GM21723 (cell line): Measurements from ENCODE around the gene ECPAS.
"Not testable (repeated sequence)": the region's sequence is repeated elsewhere in the genome, so short reads cannot be mapped to it uniquely, and the experiment has no call there.

Experiments
- ATAC-seq: cut with Tn5 transposase; IDR thresholded peaks from one replicate; pipeline ENCODE4 v1.9.1; 2021; ENCODE audit warnings: mild to moderate bottlenecking, moderate library complexity; ENCODE audit not compliant: unreplicated experiment

Gene ECPAS

DNA sequence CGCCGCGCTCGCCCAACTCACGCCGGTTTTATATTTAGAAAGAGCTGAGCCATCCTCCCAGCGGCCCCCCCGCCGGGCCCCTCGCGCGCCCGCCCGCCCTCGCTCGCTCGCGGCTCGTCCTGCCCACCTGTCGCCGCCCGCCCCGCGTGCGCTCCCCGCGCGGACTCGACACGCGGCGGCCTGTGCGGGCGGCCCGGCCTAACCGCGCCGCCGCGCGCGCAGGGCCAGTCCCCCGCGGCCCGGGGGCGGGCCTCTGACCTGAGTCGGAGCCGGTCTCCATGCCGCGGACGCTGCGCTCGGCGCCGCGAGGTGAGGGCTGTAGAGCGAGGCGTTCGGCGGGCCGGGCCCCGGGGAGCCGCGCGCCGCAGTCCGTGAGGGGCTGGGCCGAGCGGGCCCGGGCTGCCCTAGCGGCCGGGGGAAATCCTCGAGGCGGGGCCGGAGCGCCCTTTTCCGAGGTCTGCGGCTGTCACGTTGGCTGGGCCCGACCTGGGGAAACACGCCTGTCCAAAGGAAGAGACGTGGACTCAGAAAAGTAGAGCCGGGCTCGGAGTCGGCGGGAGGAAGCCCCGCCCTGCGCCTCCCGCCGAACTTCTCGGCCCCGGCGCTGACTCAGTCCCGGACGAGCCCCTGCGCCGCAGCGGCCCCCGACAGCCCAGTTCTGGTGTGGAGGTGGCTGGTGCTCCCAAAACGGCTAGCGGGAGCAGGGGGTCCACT is at the start of gene ECPAS:
ECPAS (minus strand) TSS at position 526 of the 714 bp plus-strand sequence. CDS start 11,465 bp downstream, outside the sequence.
- peak; percentile 59 for ATAC-seq

- ATAC-seq = no peak
Observed at GRCh38 chr9:111533099-111533790, 49.1 kb upstream of the ECPAS start.

DNA sequence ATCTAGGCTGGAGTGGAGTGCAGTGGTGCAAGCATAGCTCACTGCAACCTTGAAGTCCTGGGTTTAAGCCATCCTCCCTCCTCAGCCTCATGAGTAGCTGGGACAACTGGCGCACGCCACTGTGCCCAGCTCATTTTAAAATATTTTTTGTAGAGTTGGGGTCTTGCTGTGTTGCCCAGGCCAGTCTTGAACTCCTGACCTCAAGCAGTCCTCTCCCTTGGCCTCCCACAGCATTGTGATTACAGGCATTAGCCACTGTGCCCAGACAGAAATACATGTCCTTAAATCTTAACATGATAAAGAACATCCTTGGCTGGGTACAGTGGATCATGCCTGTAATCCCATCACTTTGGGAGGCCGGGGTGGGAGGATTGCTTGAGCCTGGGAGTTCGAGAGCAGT is 47.5 kb upstream of the ECPAS start:
- no peak for ATAC-seq

GRCh38 chr9:111529787-111530186 is 45.6 kb upstream of the ECPAS start:
- no peak for ATAC-seq

DNA sequence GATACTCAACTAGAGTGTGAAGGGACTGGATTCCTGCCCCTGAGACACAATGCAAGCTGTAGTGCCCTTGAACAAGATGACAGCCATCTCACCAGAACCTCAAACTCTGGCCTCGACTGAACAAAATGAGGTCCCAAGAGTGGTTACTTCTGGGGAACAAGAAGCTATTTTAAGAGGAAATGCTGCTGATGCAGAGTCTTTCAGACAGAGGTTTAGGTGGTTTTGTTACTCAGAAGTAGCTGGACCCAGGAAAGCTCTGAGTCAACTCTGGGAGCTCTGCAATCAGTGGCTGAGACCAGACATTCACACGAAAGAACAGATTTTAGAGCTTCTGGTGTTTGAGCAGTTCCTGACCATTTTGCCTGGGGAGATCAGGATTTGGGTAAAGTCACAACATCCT is 43.2 kb upstream of the ECPAS start:
- no peak for ATAC-seq

GRCh38 chr9:111525056-111525977 is 41.1 kb upstream of the ECPAS start, which contains the start of gene ZNF483:
Gene ZNF483 (plus strand): TSS chr9:111525179. CDS start chr9:111527396, 2,217 bp downstream.
- peak; percentile 70 for ATAC-seq

- no peak for ATAC-seq
Observed at GRCh38 chr9:111524731-111525055, 40.5 kb upstream of the ECPAS start.

DNA sequence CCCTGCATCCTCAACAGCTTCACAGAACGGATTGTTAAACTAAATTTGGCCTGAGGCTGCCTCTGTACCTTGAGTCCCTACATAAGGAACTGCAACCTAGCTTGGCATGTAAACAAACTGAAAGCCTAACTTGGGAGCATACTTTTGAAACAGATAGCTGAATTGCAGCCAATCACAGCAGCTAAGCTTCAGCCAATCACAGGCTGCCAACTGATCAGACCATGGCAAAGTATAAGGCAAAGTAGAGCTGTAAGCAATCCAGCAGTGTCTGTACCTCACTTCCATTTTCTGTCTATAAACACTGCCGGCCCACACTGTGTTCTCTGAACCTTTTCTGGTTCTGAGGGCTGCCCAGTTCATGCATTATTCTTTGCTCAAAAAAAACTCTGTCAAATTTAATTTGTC is 31.9 kb upstream of the ECPAS start:
- no peak for ATAC-seq

DNA sequence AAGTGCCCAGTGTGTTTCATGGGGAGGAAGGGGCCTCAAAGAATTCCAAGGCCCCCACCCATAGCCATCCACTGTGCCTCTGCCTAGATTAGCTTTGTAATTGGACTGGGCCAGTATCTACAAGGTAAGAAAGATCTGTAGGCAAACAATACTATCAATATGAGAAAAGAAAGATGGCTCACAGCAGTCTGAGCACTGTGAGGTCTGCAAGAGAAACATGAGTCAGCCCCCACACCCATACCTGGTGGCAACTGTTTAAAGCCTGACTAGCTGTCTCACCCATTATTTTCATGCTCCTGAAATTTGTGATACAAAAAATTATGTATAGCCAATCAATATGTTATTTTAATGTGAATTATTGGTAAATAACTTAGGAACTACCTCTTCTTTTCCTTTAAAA is 30.8 kb upstream of the ECPAS start:
- ATAC-seq = no peak

DNA sequence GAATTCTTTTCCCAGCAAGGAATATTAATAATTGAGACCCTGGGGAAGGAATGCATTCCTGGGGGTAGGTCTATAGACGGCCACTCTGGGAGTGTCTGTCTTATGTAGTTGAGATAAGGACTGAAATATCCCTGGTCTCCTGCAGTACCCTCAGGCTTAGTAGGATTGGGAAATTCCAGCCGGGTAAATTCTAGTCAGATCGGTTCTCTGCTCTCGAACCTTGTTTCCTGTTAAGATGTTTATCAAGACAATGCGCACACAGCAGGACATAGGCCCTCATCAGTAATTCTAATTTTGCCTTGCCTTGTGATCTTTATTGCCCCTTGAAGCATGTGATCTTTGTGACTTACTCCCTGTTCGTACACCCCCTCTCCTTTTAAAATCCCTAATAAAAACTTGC is 27.4 kb upstream of the ECPAS start:
- ATAC-seq = not testable (repeated sequence)

DNA sequence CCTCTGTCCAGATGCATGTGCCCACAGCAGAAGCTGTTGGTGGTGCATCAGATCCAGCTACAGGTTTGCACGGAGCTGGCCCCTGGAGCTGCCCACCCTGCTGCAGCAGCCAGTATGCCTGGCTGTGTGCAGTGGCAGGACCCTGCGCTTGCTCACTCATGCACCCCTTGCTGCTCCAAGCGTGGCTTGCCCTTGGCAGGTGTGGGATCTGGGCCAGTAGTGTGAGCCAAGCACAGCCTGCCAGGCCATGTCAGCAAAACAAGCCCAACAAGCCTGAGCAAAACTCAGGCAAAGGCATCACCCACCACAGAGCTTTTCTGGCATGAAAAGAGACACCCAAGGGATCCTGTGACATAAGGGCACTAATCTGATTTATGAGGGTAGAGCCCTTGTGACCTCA is 18.3 kb upstream of the ECPAS start:
- ATAC-seq = no peak

DNA sequence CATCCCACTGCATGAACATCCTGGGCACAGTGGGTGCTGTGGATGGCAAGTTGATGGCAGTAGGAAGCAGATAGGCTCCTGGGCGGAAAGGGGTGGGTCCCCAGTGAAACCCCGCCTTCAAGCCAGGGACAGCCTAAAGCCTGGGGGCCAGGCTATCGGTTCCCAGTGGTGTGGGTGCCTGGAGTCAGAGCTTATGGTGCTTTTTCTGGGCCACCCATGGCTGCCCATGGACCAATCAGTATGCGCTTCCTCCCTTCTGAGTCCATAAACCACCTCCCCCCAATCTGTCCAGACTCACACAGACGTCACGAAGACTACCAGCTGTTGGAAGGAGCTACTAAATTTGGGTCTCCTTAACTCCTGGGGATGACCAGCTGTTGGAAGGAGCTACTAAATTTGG is 17.5 kb upstream of the ECPAS start:
- ATAC-seq = no peak

DNA sequence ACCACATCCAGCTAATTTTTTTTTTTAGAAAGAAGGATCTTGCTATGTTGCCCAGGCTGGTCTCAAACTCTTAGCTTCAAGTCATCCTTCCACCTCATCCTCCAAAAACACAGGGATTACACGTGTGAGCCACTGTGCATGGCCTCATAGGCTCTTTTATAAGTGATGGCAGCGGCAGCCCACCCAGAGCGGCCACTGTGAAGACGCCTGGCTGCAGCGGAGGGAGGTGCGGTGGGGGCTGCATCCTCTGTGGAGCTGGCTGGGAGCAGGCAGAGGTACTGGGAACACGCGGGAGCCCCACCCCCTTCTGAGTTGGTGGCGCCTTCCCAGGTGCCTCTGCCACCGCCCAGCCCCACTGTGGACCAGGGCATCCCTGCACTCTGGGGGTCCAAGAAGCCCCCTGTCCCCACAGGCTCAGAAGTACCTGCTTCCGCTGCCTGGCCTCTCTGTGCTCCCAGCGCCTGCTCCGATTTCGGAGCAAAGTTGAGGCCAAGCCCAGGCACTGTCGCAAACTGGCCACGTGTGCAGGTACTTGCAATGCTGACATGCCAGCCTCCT is 16.9 kb upstream of the ECPAS start:
- no peak for ATAC-seq

DNA sequence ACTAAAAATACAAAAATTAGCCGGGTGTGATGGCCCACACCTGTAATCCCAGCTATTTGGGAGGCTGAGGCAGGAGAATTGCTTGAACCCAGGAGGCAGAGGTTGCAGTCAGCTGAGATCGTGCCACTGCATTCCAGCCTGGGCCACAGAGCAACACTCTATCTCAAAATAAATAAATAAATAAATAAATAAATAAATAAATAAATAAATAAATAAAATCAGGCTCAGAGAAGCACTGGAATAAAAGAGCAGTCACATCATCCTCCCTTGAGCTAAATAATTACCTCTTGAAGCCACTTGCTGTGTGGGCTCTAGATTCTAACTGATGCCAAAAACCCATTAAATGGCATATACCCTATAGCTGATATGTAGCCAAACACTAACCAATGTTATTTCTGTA is 13.0 kb upstream of the ECPAS start:
- ATAC-seq = not testable (repeated sequence)

DNA sequence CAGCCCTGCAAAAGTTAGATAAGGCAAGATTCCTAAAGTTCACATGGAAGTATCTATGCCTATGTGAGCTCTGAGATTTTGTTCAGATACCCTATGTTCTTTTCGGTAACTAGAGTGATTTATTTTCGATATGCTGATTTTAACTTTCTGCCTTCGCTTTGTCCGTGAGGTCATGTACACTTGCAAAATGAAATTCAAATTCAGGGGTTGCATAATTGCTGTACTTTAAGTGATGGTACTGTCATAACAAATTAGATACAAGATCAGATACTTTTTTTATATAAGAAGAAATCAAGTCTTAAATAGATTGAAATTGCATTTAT is 350 bp upstream of the ECPAS start:
- no peak for ATAC-seq

DNA sequence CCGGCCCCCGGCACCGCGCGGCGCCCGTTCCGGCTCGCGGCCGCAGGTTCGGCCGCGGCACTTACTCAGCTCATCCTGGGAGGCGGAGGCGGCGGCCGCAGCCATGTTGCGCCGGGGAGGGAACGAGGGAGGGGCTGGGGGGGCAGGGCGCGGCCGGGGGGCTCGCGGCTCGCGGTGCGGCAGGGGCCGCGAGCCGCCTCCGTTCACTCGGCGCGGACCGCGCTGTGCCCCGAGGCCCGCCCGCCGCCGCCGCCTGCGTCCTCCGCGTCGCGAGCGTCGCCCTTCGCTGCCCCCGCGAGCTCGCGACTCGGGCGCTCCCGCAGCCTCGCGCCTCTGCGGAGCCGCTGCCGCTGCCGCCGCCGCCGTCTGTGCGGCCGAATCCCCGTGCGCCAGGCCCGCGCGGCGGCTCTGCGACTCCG is 735 bp downstream of the ECPAS start:
- peak; percentile 44 for ATAC-seq

DNA sequence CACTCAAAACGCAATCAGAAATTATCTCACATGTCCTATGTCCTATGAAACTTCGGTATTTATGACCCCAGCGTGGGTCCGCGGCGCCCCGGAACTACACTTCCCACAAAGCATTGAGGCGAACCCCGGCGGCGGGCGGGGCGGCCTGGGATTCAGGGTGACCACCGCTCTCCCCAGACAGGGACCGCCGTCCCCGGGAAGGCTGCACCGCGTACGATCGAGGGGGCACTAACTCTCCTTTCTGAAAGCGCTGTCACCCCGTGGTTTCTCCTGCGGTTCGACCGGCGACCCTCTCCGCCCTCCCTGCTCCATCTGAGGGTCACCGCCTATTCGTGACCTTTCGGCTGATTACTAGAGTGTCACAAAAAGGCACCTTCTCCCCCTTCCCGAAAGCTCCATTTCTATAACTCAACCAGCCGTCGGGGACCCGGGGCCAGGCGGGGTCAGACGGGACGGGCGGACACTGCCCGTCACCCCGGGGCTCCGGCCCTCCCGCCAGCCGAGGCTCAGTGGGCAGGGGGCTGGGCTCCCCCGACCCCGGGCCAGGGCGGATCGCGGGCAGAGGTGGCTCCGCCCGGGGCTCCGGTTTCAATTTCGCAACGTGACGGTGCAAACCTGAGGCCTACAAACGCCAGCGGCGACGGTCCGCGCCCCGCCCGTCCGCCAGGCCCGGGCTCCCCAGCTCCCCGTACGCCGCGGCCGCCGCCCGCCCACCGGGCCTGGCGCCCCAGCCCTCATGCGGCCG is 1.3 kb downstream of the ECPAS start:
- peak; percentile 63 for ATAC-seq

DNA sequence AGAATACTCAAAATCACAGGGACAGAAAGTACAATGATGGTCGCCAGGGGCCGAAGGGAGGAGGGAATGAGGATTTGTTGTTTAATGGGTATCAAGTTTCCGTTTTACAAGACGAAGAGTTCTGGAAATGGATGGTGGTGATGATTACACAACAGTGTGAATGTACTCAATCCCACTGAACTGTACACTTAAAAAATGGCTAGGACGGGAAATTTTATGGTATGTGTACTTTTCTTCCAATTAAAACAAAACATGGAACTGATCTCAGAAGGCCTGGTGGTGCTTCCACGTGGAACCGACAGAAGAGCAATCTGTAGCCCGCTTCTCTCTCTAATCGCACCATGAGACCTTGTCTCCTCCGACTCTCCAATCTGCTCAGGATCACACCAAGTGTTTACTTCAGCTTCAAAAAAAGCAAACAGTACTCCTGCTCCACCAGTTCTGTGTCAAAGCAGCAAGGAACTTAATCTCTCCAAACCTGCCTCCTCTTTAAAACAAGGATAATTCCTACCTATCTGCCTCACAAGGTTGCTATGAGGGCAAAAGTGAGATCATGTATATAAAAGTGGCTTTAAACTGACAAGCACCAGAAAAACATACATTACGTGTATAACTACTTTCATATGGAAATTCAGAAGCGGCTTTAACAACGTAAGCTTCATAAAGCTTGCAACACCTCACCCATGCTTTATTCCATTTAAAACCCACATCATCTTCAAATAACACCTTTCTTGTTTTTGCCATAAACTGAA is 2.1 kb downstream of the ECPAS start:
- no peak for ATAC-seq

DNA sequence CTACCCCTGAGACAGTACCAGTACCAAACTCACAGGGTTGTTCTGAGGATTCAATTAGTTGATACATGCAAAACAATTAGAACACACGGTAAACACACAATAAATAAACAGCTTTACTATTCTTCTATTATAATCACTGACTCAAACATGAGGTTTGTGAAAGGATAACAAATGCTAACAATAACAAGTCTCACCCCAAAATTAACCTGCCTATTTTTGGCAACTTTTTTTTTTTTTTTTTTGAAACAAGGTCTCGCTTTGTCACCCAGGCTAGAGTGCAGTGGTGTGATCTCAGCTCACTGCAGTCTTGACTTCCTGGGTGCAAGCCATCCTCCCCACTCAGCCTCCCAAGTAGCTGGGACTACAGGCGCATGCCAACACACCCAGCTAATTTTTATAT is 6.5 kb downstream of the ECPAS start:
- no peak for ATAC-seq

- no peak for ATAC-seq
Observed at GRCh38 chr9:111475195-111475594, 9.0 kb downstream of the ECPAS start.
